22Rv1 (cell line): ENCODE measurements around the gene EVA1A.
"Not testable (repeated sequence)": the region's sequence is repeated elsewhere in the genome, so short reads cannot be mapped to it uniquely, and the experiment has no call there.

Experiments
- H3K27ac ChIP-seq: fragments of 450-650 bp; 2 replicates; pipeline ENCODE4 v1.5.1; 2017
- CTCF ChIP-seq: fragments of 450-650 bp; IDR thresholded peaks from 2 replicates; pipeline ENCODE4 v1.5.1; 2017; ENCODE audit warnings: mild to moderate bottlenecking
- ZFX ChIP-seq: fragments of 450-650 bp; IDR thresholded peaks from 2 replicates; pipeline ENCODE4 v1.6.1; 2017; ENCODE audit warnings: antibody characterized with exemption, borderline replicate concordance

EVA1A gene

GRCh38 chr2:75491129-75491753 lies 69.5 kb downstream of the EVA1A start:
- no peak for TF ChIP-seq ZFX
- no peak for TF ChIP-seq CTCF
- H3K27ac ChIP-seq: no peak overlapping the region

- no peak overlapping the region for H3K27ac ChIP-seq
- TF ChIP-seq ZFX (no peak), CTCF (no peak)
Observed at GRCh38 chr2:75489721-75490120, 71.0 kb downstream of the EVA1A start.

- TF ChIP-seq ZFX: no peak
- no peak overlapping the region for H3K27ac ChIP-seq
Observed at GRCh38 chr2:75488157-75488556, 72.6 kb downstream of the EVA1A start.

GRCh38 chr2:75486735-75487134 lies 74.0 kb downstream of the EVA1A start:
- not testable (repeated sequence) for H3K27ac ChIP-seq

GRCh38 chr2:75484840-75485239 lies 75.9 kb downstream of the EVA1A start:
- no peak overlapping the region for H3K27ac ChIP-seq
- TF ChIP-seq ZFX (no peak), CTCF (no peak)

GRCh38 chr2:75483878-75484277 lies 76.9 kb downstream of the EVA1A start:
- no peak overlapping the region for H3K27ac ChIP-seq
- no peak for TF ChIP-seq ZFX
- TF ChIP-seq CTCF: no peak

GRCh38 chr2:75482398-75482797 lies 78.3 kb downstream of the EVA1A start:
- H3K27ac ChIP-seq: no peak overlapping the region
- TF ChIP-seq CTCF (no peak), ZFX (no peak)

- no peak for TF ChIP-seq ZFX
- TF ChIP-seq CTCF: peak; percentile 54
- H3K27ac ChIP-seq: no peak overlapping the region
Observed at GRCh38 chr2:75480971-75481836, 79.5 kb downstream of the EVA1A start.

- not testable (repeated sequence) for H3K27ac ChIP-seq
Observed at GRCh38 chr2:75477696-75478095, 83.0 kb downstream of the EVA1A start.
